GM19438 (cell line): Measurements from ENCODE around the gene KRTAP4-5.
"Not testable (repeated sequence)": the region's sequence is repeated elsewhere in the genome, so short reads cannot be mapped to it uniquely, and the experiment has no call there.

ENCODE experiments used
- ATAC-seq: cut with Tn5 transposase; IDR thresholded peaks from one replicate; pipeline ENCODE4 v1.9.1; 2021; ENCODE audit warnings: low read depth; ENCODE audit not compliant: unreplicated experiment

Gene KRTAP4-5

GRCh38 chr17:41148971-41149651, 514 bp downstream of the KRTAP4-5 start:
- not testable (repeated sequence) for ATAC-seq

GRCh38 chr17:41147531-41148204, 2.0 kb downstream of the KRTAP4-5 start:
- no peak for ATAC-seq

- ATAC-seq: no peak
Measured at GRCh38 chr17:41145261-41145660, 4.4 kb downstream of the KRTAP4-5 start.

GRCh38 chr17:41144846-41145245, 4.8 kb downstream of the KRTAP4-5 start:
- no peak for ATAC-seq

GRCh38 chr17:41141361-41141760, 8.3 kb downstream of the KRTAP4-5 start:
- ATAC-seq: no peak

- no peak for ATAC-seq
Measured at GRCh38 chr17:41140360-41141131, 9.1 kb downstream of the KRTAP4-5 start, which contains the start of gene KRTAP4-6. Gene KRTAP4-6, minus strand, starts transcription at chr17:41140544. Its CDS starts 57 bp downstream, at chr17:41140487.

- not testable (repeated sequence) for ATAC-seq
Measured at GRCh38 chr17:41139865-41140264, 9.8 kb downstream of the KRTAP4-5 start.

- ATAC-seq: no peak
Measured at GRCh38 chr17:41133880-41134735, 15.5 kb downstream of the KRTAP4-5 start.

- ATAC-seq: no peak
Measured at GRCh38 chr17:41131979-41132378, 17.6 kb downstream of the KRTAP4-5 start.

- ATAC-seq: no peak
Measured at GRCh38 chr17:41127371-41127770, 22.3 kb downstream of the KRTAP4-5 start.

- no peak for ATAC-seq
Measured at GRCh38 chr17:41126412-41126811, 23.2 kb downstream of the KRTAP4-5 start.

GRCh38 chr17:41125064-41125463, 24.6 kb downstream of the KRTAP4-5 start:
- ATAC-seq: no peak

GRCh38 chr17:41123991-41124371, 25.6 kb downstream of the KRTAP4-5 start, which contains the start of gene KRTAP4-12:
Gene KRTAP4-12, minus strand, starts transcription at chr17:41124182. Its CDS starts 60 bp downstream, at chr17:41124122.
- not testable (repeated sequence) for ATAC-seq

GRCh38 chr17:41123292-41123990, 26.2 kb downstream of the KRTAP4-5 start:
- ATAC-seq: not testable (repeated sequence)

GRCh38 chr17:41121742-41122141, 27.9 kb downstream of the KRTAP4-5 start:
- no peak for ATAC-seq

GRCh38 chr17:41119696-41120690, 29.6 kb downstream of the KRTAP4-5 start:
- ATAC-seq: not testable (repeated sequence)

GRCh38 chr17:41118721-41119120, 30.9 kb downstream of the KRTAP4-5 start:
- no peak for ATAC-seq

GRCh38 chr17:41117846-41118386, 31.7 kb downstream of the KRTAP4-5 start, which contains the start of gene KRTAP4-11:
Gene KRTAP4-11, minus strand, starts transcription at chr17:41118373. Its CDS starts 58 bp downstream, at chr17:41118315.
- ATAC-seq: not testable (repeated sequence)
